GM19023 (cell line): ENCODE results near the gene GPR3.
"Not testable (repeated sequence)": the region's sequence is repeated elsewhere in the genome, so short reads cannot be mapped to it uniquely, and the experiment has no call there.

Experiments used
- ATAC-seq: cut with Tn5 transposase; IDR thresholded peaks from one replicate; pipeline ENCODE4 v1.9.1; 2021; ENCODE audit warnings: mild to moderate bottlenecking, moderate library complexity; ENCODE audit not compliant: unreplicated experiment

Gene GPR3

DNA sequence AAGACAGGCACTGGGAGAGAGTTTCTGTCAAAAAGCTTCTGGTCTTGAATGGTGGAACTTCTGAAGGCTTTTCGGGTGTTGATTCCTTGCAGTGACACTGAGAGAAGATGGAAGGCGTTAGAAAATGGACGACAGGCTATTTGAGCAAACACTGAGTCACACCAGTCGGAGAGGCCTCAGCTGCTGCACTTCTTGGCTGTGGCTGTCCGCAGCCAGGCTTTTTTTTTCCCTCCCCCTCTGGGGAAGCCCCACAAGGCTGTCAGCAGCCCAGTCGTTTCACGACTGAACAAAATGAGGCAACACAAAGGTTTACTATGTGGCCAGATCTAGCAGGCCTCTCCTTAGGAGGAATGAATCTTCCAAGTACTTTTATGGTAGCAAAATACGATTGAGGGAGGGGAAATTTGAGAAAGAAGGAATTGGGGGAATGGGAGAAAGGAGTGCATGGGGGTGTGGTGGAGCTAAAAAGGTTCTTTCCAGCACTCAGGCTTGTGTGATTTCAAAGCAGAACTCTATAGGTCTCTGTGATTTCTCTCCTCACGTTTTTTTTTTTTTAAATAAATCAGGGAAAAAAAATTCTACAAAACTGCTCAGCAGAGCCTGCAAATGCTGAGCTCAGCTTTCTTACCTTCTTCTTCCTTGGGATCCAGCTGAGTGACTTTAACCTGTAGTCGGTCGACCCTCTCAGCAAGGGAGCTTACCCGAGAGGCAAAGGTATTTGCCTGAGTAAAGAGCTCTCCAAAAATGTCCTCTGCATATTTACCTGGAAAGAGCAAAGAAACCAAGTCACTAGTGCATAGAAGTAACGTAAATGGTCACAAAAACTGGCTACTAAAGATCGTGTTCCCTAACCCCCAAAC, 26.1 kb downstream of the GPR3 start:
- ATAC-seq: no peak

DNA sequence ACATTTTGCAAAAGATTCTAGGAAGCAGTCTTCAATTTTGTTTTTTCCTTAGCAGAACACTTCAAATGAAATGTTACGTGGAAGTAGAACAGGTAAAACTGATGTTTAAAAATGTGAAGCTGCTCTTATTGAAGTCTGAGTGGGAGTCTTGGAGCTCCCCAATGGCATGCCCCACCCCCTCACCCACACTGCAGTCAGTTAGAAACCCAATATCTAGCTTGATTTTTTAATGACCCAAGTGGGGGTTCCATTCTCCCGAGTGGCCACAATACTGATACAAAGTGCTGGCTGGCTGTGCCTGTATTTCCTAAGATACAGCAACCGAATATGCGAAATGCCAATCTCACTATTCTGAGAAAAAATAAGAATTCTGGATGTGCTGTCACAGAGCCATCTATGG, 31.3 kb downstream of the GPR3 start:
- ATAC-seq: no peak

DNA sequence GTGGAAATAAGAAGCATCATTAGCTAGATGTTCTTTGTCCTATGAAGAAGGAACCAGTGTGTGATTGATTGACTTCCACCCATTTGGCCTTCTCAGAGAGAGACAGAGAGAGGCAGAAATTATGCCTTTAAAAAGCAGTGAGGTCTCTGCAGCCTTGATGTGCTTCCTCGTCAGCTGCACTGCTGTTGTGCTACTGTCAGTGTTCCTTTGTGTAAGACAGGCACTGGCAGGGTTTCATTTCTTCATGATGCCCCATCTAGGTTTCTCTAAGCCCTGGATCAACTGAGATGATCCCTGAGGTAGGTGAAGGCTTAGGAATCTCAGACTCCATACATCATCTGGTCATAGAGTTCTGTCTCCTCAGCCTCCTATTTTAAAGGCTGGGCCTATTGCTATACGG, 34.9 kb downstream of the GPR3 start:
- ATAC-seq: no peak

DNA sequence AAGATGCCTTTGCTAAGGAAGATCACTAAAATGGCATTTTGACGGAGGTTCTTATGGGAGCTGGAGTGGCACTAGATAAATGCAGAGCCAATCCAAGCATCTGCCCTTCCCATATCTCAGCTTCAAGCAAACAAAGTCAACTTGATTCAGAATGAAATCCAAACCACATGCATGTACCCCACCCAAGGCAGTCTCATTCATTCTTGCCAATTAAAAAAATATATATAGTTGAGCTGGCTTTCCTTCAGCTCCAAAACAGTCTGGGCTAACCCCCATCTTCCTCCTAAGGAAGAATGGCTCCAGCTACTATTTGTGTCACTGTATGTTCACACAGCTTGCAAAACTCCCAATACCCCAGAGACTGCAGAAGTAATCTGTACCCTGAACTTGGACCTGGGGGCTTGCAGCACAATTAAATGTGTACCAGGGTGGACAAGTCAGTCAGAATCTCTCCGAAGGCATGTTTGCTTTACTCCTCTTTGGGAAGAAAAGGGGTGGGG, 35.4 kb downstream of the GPR3 start:
- no peak for ATAC-seq

DNA sequence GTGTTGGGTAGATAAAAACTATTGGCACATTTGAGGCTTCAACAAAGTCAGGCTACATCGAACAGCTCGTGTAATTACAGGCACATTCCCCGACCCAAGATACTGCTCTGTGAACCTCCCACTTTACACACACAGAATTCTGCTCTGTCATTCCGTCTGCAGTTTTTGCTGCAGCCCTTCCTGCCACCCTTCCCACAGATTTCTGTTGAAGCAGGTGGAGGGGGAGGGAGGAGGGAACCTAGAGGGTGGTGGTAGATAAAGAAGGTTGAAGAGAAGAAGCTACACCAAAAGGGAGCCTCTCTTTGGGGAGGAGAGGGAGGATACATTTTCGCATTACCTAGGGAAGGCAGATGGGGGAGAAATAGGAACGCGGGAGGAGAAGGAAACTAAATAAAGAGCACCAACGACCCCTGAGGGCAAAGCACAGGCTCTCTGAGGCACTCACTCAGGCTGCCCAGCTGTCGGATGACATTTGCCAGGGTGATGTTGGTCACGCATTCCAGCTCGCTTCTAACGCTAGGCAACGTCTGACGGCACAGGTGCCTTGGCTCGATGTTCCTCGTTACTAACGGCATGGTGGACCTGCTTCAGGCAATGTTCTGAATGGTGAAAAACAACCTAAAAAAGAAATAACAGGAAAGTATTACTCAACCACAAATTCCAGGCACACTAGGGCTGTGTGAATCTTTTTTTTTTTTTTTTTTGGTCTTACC, 36.0 kb downstream of the GPR3 start:
- no peak for ATAC-seq

DNA sequence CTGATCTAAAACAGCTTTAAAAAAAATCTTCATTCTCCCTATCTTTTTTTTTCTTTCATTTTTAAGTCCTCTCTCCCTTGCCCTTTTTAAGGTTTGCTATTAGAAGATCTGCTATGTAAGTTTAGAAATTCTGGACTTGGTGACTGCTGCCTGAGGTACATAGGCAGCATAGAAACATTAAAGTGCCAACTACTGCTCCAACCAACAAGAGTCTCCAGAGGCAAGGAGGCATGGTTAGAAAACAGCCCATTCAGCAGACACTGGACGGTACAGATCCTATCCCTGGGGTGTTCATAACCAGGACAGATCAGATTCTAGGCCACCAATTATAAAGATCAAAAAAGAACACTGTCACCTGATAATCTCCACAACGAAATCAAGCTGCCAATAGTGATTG, 36.6 kb downstream of the GPR3 start:
- ATAC-seq: no peak

DNA sequence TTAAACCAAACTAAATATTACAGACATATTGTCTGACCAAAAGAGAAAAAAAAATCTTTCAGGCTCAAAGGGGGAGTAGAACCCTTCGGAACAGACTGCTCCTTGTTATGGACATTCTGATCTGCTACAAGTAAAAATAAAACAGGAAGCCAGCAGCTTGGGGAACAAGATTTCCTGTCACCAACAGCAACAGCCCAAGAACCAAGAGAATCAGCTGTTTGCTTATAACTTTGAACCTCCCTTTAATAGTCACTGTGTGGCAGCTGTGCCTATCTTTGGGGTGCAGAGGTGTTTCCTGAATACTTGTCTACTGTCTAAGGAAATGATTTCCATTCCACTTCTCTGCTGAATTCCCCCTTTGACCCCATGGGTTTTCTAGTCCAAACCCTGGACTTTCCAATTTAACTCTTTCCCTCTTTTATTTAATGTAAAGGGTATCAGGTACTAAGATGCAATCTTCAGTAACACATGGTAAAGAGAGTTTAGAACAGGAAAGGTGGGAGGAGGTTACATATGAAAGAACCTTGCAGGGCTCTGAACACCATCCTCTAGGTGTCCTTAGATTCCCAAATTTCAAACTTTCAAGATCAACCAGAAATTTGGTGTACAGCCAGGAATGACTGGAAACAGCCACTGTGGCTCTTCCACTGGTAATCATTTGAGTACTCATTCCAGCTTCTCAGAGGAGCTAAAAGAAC, 38.6 kb downstream of the GPR3 start:
- ATAC-seq: no peak

DNA sequence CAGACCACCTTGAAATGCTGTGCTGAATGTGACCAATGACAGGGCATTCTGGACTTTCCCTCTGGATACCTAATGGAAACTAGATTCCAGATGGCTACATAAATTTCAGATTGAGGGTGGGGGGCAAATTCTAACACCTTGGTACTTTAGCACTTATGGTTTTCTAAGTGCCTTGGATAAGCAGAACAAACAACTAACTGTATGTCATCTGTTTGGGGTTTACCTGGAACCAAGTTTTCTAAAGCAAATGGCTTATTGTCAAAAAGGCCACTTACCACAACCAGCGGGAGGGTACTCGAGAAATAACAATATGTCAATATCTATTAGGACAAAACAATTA, 39.1 kb downstream of the GPR3 start:
- ATAC-seq: no peak

DNA sequence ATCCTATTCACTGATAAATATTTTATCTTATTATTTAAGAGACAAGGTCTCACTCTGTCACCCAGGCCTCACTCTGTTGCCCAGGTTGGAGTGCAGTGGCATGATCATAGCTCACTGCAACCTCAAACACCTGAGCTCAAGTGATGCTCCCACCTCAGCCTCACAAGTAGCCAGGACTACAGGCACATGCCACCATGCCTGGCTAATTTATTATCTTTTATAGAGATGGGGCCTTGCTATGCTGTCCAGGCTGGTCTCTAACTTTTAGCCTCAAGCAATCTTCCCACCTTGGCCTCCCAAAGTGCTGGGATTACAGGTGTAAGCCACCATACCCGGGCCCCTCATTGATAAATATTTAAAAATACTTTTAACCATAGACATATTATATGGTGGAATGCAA, 40.3 kb downstream of the GPR3 start:
- ATAC-seq: not testable (repeated sequence)

DNA sequence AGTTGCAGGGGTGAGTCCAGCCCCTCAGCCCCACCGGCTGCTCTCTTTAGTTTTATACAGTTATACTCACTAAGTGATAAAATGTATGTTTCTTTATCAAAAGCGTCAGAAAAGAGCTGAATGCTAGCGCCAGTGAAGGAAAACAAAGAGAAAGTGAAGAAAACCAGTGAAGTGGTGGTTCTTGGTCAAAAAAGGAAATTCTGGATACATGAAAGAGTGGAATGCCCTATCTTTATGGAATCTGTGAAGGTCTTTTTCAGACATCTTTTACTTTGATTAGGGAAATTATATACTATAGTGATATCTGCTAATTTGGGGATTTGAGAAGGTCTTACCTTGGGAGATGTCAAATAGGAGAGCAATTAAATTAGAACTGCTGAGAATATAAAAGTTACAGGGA, 41.3 kb downstream of the GPR3 start:
- ATAC-seq: no peak

DNA sequence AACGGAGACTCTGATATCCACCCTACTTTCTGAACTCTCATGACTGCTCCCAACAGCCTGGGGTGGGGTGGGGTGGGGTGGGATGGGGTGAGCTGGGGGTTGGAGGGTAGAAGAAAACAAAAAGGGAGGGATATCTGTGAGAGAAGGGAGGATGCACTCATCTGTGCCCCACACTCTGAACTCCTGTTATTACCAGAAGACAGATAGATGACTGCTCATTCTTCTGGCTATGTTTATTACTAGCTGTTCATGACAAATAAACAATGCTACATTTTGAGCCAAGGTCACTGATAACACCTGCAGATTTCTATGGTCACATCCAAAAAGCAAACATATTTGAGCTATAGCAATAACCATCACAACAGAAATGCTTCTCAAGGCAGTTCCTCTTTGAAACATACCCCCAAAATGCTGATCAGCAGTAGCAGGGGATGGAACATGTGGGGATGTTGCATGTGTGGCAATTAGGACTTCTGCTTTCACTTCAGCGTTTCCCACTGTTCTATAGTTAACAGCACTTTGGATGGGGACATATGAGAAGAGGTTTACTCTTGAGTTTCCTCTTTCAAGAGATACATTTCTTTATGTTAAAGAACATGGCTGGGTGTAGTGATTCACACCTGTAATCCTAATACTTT, 43.3 kb downstream of the GPR3 start:
- no peak for ATAC-seq

DNA sequence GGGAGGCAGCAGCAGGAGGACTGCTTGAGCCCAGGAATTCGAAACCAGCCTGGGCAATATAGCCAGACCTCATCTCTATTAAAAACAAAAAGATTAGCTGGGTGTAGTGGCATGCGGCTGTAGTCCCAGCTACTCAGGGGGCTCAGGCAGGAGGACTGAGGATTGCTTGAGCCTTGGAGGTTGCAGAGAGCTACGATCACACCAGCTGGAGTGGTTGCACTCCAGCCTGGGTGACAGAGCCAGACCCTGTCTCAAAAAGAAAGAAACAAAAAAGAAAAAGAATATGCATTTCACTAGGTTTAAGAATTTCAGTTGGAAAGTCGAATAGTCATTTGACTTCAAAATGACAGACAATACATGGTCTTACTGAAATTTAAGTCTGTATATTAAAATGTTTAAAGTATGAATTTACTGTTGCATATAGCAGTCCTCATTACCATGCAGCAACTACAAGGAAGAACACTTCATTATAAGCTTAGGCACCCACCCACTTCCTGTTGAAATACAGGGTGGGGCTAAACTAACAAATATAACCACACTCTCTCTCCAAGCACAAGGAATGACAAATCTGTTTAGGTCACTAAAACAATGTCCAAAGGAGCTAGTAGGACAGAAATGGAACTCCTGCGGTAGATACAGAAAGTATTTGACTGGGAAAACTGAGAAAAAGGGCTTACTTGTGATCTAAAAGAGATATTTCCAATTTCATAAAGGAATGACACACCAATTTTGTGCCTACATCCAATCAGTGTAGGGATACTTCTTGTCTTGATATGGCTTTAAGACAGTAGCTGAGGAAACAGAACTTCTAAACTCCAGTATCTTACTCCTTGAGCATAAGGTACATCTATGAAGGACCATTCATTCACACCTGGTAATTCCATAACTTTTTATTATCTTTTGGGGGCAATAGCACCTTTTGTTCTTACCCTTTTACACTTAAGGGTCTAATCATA, 44.1 kb downstream of the GPR3 start:
- ATAC-seq: no peak

DNA sequence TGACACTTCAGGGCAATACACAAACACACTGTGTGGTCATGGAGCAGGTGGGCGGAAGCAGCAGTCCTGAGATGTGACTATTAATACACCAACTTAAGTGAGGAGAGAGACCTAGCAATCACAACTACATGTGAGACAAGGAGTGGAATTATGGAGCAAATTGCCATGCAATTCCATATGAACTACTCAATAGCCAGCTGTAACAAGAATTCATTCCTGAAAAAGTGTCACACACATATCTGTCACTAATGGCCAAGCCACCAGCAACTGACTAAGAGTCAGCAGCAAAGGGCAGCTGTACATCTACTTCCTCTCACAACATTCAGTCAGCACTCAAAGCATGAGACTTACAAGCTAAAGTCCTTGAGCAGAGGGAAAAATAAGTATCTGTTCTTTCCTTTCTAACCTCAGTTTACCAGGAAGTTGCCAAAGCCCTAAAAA, 46.2 kb downstream of the GPR3 start:
- ATAC-seq: no peak

DNA sequence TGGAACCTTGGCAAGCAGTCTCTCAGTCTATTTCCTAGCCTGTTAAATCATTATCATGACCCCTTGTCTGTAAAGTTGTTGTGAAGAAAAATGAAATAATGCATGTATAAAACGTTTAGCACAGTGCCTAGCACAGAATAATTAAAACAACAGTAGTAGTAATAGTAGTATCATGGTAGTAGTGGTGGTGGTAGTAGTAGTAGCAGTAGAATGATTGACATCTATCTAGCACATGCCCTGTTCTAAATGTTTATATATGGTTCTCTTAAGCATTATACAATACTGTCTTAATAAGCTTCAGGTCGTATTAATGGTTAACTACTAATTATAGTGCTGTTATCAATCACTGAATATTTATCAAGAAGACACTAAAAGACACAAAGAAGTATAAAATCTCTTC, 46.7 kb downstream of the GPR3 start:
- no peak for ATAC-seq

DNA sequence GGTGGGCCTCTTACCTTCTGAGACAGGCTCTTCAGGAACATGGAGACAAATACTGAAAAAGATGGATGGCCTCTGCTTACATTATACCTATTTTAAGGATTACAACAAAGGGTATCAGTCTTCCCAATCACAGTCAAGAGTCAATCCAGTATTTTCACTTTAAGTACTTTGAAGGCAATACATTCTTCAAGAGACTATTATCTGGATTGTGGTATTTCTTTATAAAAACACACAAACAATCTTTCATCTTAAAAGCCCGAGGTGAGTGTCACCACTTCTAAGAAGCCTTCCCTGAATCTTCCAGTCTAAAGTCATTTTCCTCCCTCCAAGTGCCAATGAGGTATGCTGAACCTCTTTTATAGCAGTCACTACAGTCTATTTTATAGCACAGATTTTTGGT, 52.2 kb downstream of the GPR3 start:
- no peak for ATAC-seq
